Endometrial microvascular endothelial cells (primary cell): Measurements from ENCODE around the gene ACAD9. TPM values are rescaled to one million over a fixed set of nuclear protein-coding genes. Genes with fewer than 3 reads are reported as not detected.
"Not testable (repeated sequence)": the region's sequence is repeated elsewhere in the genome, so short reads cannot be mapped to it uniquely, and the experiment has no call there.

ENCODE experiments used
- in situ Hi-C: cut with HindIII; loops from 2 replicates; pipeline ENCODE4 v1.10.0; 2017; ENCODE audit warnings: low sequenced_read_pairs, low pct_unique_long_range_greater_than_20kb; ENCODE audit errors: inconsistent ontology term
- total RNA-seq: library from RNA; depleted of rRNA; stranded (reverse); fragments of >200 nt; gene quantifications from one replicate; pipeline ENCODE4 v1.2.3, GENCODE V29; 2015; ENCODE audit errors: inconsistent ontology term

The ACAD9 gene
- 60.9 TPM for total RNA-seq

GRCh38 chr3:128879125-128879969 is at the start of gene ACAD9:
TSS of gene ACAD9 (plus strand) at chr3:128879620. CDS start at chr3:128879692, 72 bp downstream.
- in situ Hi-C loops: no loop called here

GRCh38 chr3:128829925-128830625 is 49.3 kb upstream of the ACAD9 start:
- in situ Hi-C loops: not testable (repeated sequence)

- in situ Hi-C loops: not testable (repeated sequence)
Measured at GRCh38 chr3:128830762-128831161, 48.7 kb upstream of the ACAD9 start.

GRCh38 chr3:128832979-128833378 is 46.4 kb upstream of the ACAD9 start:
- in situ Hi-C loops: not testable (repeated sequence)

GRCh38 chr3:128835096-128835495 is 44.3 kb upstream of the ACAD9 start:
- in situ Hi-C loops: no loop called here

GRCh38 chr3:128841926-128842920 is 37.2 kb upstream of the ACAD9 start:
- in situ Hi-C loops: no loop called here

- in situ Hi-C loops: no loop called here
Measured at GRCh38 chr3:128844502-128844901, 34.9 kb upstream of the ACAD9 start.

- in situ Hi-C loops: no loop called here
Measured at GRCh38 chr3:128845119-128845777, 34.2 kb upstream of the ACAD9 start.

GRCh38 chr3:128845778-128846485 is 33.5 kb upstream of the ACAD9 start:
- in situ Hi-C loops: no loop called here

- in situ Hi-C loops: no loop called here
Measured at GRCh38 chr3:128846486-128846891, 32.9 kb upstream of the ACAD9 start.

GRCh38 chr3:128847666-128848370 is 31.6 kb upstream of the ACAD9 start:
- in situ Hi-C loops: no loop called here

GRCh38 chr3:128848936-128849335 is 30.5 kb upstream of the ACAD9 start:
- in situ Hi-C loops: no loop called here

GRCh38 chr3:128849911-128850455 is 29.4 kb upstream of the ACAD9 start:
- in situ Hi-C loops: no loop called here

GRCh38 chr3:128850544-128850943 is 28.9 kb upstream of the ACAD9 start:
- in situ Hi-C loops: no loop called here

- in situ Hi-C loops: no loop called here
Measured at GRCh38 chr3:128851601-128852000, 27.8 kb upstream of the ACAD9 start.

GRCh38 chr3:128853826-128854225 is 25.6 kb upstream of the ACAD9 start:
- in situ Hi-C loops: no loop called here

GRCh38 chr3:128854475-128854874 is 24.9 kb upstream of the ACAD9 start:
- in situ Hi-C loops: no loop called here
